Activated CD4-positive, alpha-beta T cell treated with anti-CD3 and anti-CD28 coated beads, Interleukin-2, amount 50 U/mL, for 48 hours (primary cell): ENCODE measurements around the gene CEACAM1.
"Not testable (repeated sequence)": the region's sequence is repeated elsewhere in the genome, so short reads cannot be mapped to it uniquely, and the experiment has no call there.

Source experiments
- DNase-seq, 2 experiments: peaks; one replicate each; pipeline ENCODE4 v3.0.0-alpha.2; 2020

Gene CEACAM1

GRCh38 chr19:42472402-42473147 lies 55.7 kb downstream of the CEACAM1 start:
- DNase-seq: no peak

- no peak for DNase-seq
These were observed 56.6 kb downstream of the CEACAM1 start for GRCh38 chr19:42471554-42472249.

- DNase-seq: peak in 1 of 2 experiments; percentile 4
These were observed 58.7 kb downstream of the CEACAM1 start for GRCh38 chr19:42469311-42470235.

- DNase-seq: no peak
These were observed 59.9 kb downstream of the CEACAM1 start for GRCh38 chr19:42468273-42468796.

GRCh38 chr19:42467183-42467760 lies 61.0 kb downstream of the CEACAM1 start:
- no peak for DNase-seq

GRCh38 chr19:42466521-42467182 lies 61.6 kb downstream of the CEACAM1 start:
- DNase-seq: no peak

GRCh38 chr19:42465827-42466280 lies 62.4 kb downstream of the CEACAM1 start:
- DNase-seq: no peak

GRCh38 chr19:42461700-42462324 lies 66.5 kb downstream of the CEACAM1 start:
- no peak for DNase-seq

- DNase-seq: not testable (repeated sequence)
These were observed 67.0 kb downstream of the CEACAM1 start for GRCh38 chr19:42461231-42461630.

GRCh38 chr19:42459926-42460325 lies 68.4 kb downstream of the CEACAM1 start:
- no peak for DNase-seq
